Keratinocyte (primary cell): ENCODE data around the gene EME1. TPM values are rescaled to one million over a fixed set of nuclear protein-coding genes. Genes with fewer than 3 reads are reported as not detected.

ENCODE experiments used
- DNase-seq: peaks from one replicate; pipeline ENCODE4 v3.0.0-alpha.2; 2011; ENCODE audit warnings: low read depth, missing footprints, low spot score
- FAIRE-seq: peaks from 2 replicates; lab custom pipeline; 2011; peaks lifted over from hg19 to GRCh38; lab: Jason Lieb, UNC
- H2AFZ ChIP-seq: 2 replicates; pipeline ENCODE4 v1.6.0; 2012; ENCODE audit warnings: low read length, control low read depth, inconsistent platforms; ENCODE audit not compliant: control insufficient read depth
- H3K27ac ChIP-seq: 2 replicates; pipeline ENCODE4 v1.5.1; 2011; ENCODE audit warnings: low read length; ENCODE audit not compliant: control insufficient read depth, insufficient read depth
- H3K27me3 ChIP-seq: 3 replicates; pipeline ENCODE4 v1.6.0; 2011; ENCODE audit warnings: low read length; ENCODE audit not compliant: control insufficient read depth, insufficient read depth; ENCODE audit errors: extremely low read depth
- H3K36me3 ChIP-seq, 2 experiments: 2 replicates in 1 of 2; 3 replicates in 1 of 2; pipeline ENCODE4 v1.5.1; 2011; ENCODE audit warnings: low read length in 2 of 2, mild to moderate bottlenecking in 1 of 2; ENCODE audit not compliant: control insufficient read depth in 2 of 2, insufficient read depth in 2 of 2; ENCODE audit errors: extremely low read depth in 1 of 2
- H3K4me1 ChIP-seq: 3 replicates; pipeline ENCODE4 v1.5.1; 2011; ENCODE audit warnings: low read length; ENCODE audit not compliant: control insufficient read depth, insufficient read depth; ENCODE audit errors: extremely low read depth
- H3K4me2 ChIP-seq: 3 replicates; pipeline ENCODE4 v1.6.0; 2011; ENCODE audit warnings: low read depth, low read length; ENCODE audit not compliant: control insufficient read depth, insufficient read depth; ENCODE audit errors: extremely low read depth
- H3K4me3 ChIP-seq, 3 experiments: fragments of 200-600 bp in 1 of 3; sonication (generic) in 1 of 3; 2 replicates in 2 of 3; 3 replicates in 1 of 3; pipeline ENCODE4 v1.5.1; 2011 to 2016; ENCODE audit warnings: low read length in 3 of 3, mild to moderate bottlenecking in 3 of 3, control low read depth in 2 of 3, inconsistent platforms in 1 of 3, low read depth in 1 of 3, mixed read lengths in 1 of 3, mixed run types in 1 of 3, moderate library complexity in 1 of 3; ENCODE audit not compliant: control insufficient read depth in 2 of 3, insufficient read depth in 2 of 3; ENCODE audit errors: extremely low read depth in 1 of 3
- H3K79me2 ChIP-seq: 2 replicates; pipeline ENCODE4 v1.6.0; 2012; ENCODE audit warnings: low read length; ENCODE audit not compliant: control insufficient read depth, insufficient read depth
- H3K9ac ChIP-seq: 3 replicates; pipeline ENCODE4 v1.6.0; 2011; ENCODE audit warnings: low read length; ENCODE audit not compliant: control insufficient read depth, insufficient read depth; ENCODE audit errors: extremely low read depth
- H3K9me1 ChIP-seq: 3 replicates; pipeline ENCODE4 v1.6.0; 2011; ENCODE audit warnings: low read length; ENCODE audit not compliant: control insufficient read depth, insufficient read depth; ENCODE audit errors: extremely low read depth
- H3K9me3 ChIP-seq: 2 replicates; pipeline ENCODE4 v1.5.1; 2012; ENCODE audit warnings: low read depth, low read length; ENCODE audit not compliant: control insufficient read depth
- H4K20me1 ChIP-seq: 3 replicates; pipeline ENCODE4 v1.6.0; 2011; ENCODE audit warnings: low read length; ENCODE audit not compliant: control insufficient read depth, insufficient read depth; ENCODE audit errors: extremely low read depth
- CTCF ChIP-seq, 3 experiments: IDR thresholded peaks in 1 of 3; conservative IDR thresholded peaks in 1 of 3; optimal IDR thresholded peaks in 1 of 3; 2 replicates in 2 of 3; 3 replicates in 1 of 3; pipeline versions ENCODE3 to v1.5.1; 2011; ENCODE audit warnings: low read length in 3 of 3, mild to moderate bottlenecking in 3 of 3, moderate library complexity in 2 of 3, control low read depth in 1 of 3, inconsistent platforms in 1 of 3; ENCODE audit not compliant: insufficient read depth in 2 of 3; ENCODE audit errors: extremely low read depth in 1 of 3
- EZH2 ChIP-seq: IDR thresholded peaks from one replicate; pipeline ENCODE4 v1.6.1; 2012; ENCODE audit warnings: inconsistent platforms, mild to moderate bottlenecking, low read length, moderate library complexity
- dilution Hi-C: fragments of 300-500 bp; cut with MboI; formaldehyde crosslinking; loops from one replicate; pipeline ENCODE4 v1.7.0; 2020; ENCODE audit warnings: low sequenced_read_pairs; ENCODE audit not compliant: extremely low pct_ligation_motif_present
- polyA plus RNA-seq, 5 experiments: library from polyadenylated mRNA; depleted of rRNA in 3 of 5; stranded (reverse) in 3 of 5; stranded (forward) in 1 of 5; unstranded in 1 of 5; fragments of >200 nt; gene quantifications; 1 replicate in 1 of 5; 2 replicates in 3 of 5; 3 replicates in 1 of 5; pipeline versions ENCODE4 v1.2.1 to v1.2.3, GENCODE V29; 2011 to 2012; ENCODE audit warnings: missing spikeins in 2 of 5, low read depth in 1 of 5, low replicate concordance in 1 of 5

Gene EME1
- polyA plus RNA-seq, 1 donor (not counting 4 experiments of a cell fraction or from before 2014, with no cell fraction given) = 4.7 TPM

GRCh38 chr17:50422738-50423137, 49.7 kb downstream of the EME1 start:
- H3K36me3 ChIP-seq = no peaks in the 10 kb centered on the region
- no peak overlapping the region for H3K9ac ChIP-seq
- H3K9me1 ChIP-seq = no peaks in the 10 kb centered on the region
- H3K27ac ChIP-seq = no peak overlapping the region
- dilution Hi-C loops = no loop called here
- no peak overlapping the region for H3K4me2 ChIP-seq
- H3K4me3 ChIP-seq = no peak overlapping the region
- FAIRE-seq = no peak
- peaks cover 14% of the 10 kb centered on the region for H3K79me2 ChIP-seq
- H3K27me3 ChIP-seq = no peaks in the 10 kb centered on the region
- TF ChIP-seq EZH2 (no peak), CTCF (optimal IDR thresholded peaks at IDR 0.05 in 1 of 3, IDR thresholded peaks at IDR 0.05 in 1 of 3, conservative IDR thresholded peaks at IDR 0.05 in 1 of 3; ENCODE audit: extremely low read depth in 1 of 3, insufficient read depth in 2 of 3, low read length in 3 of 3) (no peak)
- H2AFZ ChIP-seq = no peak overlapping the region
- DNase-seq = no peak
- no peaks in the 10 kb centered on the region for H3K9me3 ChIP-seq
- H4K20me1 ChIP-seq = no peaks in the 10 kb centered on the region
- peaks cover 46% of the 10 kb centered on the region for H3K4me1 ChIP-seq

- dilution Hi-C loops = no loop called here
Measured at GRCh38 chr17:50423553-50424159, 50.6 kb downstream of the EME1 start.

More at GRCh38 chr17:50423553-50424159, 50.6 kb downstream of the EME1 start:
- peak overlapping the region; percentile 57 for H3K4me2 ChIP-seq
- H3K79me2 ChIP-seq = peaks cover 17% of the 10 kb centered on the region
- no peaks in the 10 kb centered on the region for H4K20me1 ChIP-seq
- peak overlapping the region in 1 of 3 experiments; percentile 26 for H3K4me3 ChIP-seq
- H3K9me1 ChIP-seq = no peaks in the 10 kb centered on the region
- FAIRE-seq (peak; percentile 83), DNase-seq (peak; percentile 69)
- H3K4me1 ChIP-seq = peaks cover 54% of the 10 kb centered on the region
- no peak for TF ChIP-seq EZH2
- TF ChIP-seq CTCF (optimal IDR thresholded peaks at IDR 0.05 in 1 of 3, IDR thresholded peaks at IDR 0.05 in 1 of 3, conservative IDR thresholded peaks at IDR 0.05 in 1 of 3; ENCODE audit: extremely low read depth in 1 of 3, insufficient read depth in 2 of 3, low read length in 3 of 3) = no peak
- H3K36me3 ChIP-seq = no peaks in the 10 kb centered on the region
- H2AFZ ChIP-seq = no peak overlapping the region
- H3K9me3 ChIP-seq = no peaks in the 10 kb centered on the region
- no peaks in the 10 kb centered on the region for H3K27me3 ChIP-seq
- no peak overlapping the region for H3K9ac ChIP-seq
- H3K27ac ChIP-seq = peak overlapping the region; percentile 32
